Measurements from ENCODE around the gene KRT222.

The KRT222 gene

GRCh38 chr17:40614431-40615067 lies 50.4 kb downstream of the KRT222 start:
- no peak for TF ChIP-seq CTCF (IDR thresholded peaks at IDR 0.05; ENCODE audit: low read depth, low read length)
- in situ Hi-C loops (cut with HindIII; ENCODE audit: low sequenced_read_pairs) = no loop called here
- no peak for DNase-seq (ENCODE audit: low read depth, low spot score)
- H3K4me3 ChIP-seq (ENCODE audit: low read depth, low read length) = no peak overlapping the region

GRCh38 chr17:40613467-40614154 lies 51.4 kb downstream of the KRT222 start:
- H3K4me3 ChIP-seq (ENCODE audit: low read depth, low read length) = no peak overlapping the region
- TF ChIP-seq CTCF (IDR thresholded peaks at IDR 0.05; ENCODE audit: low read depth, low read length) = no peak
- no peak for DNase-seq (ENCODE audit: low read depth, low spot score)
- in situ Hi-C loops (cut with HindIII; ENCODE audit: low sequenced_read_pairs) = no loop called here

DNA sequence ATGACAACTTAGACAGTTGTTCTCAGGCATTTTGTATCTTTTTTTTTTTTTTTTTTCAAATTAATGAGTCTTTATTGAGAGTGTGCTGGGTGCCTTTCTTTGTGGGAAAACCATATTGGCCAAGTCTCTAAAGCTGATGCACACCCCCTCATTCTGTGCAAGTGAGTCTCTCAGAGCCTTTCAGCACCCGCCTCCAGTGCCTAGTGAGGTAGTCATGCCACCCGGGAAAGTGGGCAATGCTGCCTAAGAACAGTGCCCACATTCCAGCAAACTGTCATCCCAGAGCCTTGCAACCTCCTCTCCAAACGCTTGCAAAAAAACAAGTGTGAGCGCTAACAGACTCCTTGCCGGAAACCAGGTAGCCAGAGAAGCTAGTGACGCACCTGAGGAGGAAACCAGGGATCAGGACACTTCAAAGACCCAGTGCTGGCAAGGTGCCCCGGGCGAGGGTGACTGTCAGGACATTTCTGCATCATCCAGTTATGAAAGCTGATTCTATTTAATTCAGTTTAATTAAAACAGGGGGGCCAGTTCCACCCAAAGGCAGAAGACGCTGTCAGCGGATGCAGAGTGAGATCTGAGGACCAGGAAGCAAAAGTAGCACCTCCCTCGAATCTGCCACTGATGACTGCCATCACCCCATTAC lies 52.3 kb downstream of the KRT222 start:
- no peak for DNase-seq (ENCODE audit: low read depth, low spot score)
- H3K4me3 ChIP-seq (ENCODE audit: low read depth, low read length) = no peak overlapping the region
- TF ChIP-seq CTCF (IDR thresholded peaks at IDR 0.05; ENCODE audit: low read depth, low read length) = no peak
- in situ Hi-C loops (cut with HindIII; ENCODE audit: low sequenced_read_pairs) = no loop called here

- in situ Hi-C loops (cut with HindIII; ENCODE audit: low sequenced_read_pairs) = no loop called here
- no peak overlapping the region for H3K4me3 ChIP-seq (ENCODE audit: low read depth, low read length)
- no peak for DNase-seq (ENCODE audit: low read depth, low spot score)
- TF ChIP-seq CTCF (IDR thresholded peaks at IDR 0.05; ENCODE audit: low read depth, low read length) = no peak
These were observed 53.0 kb downstream of the KRT222 start for GRCh38 chr17:40611840-40612474.

- H3K4me3 ChIP-seq (ENCODE audit: low read depth, low read length) = no peak overlapping the region
- no peak for TF ChIP-seq CTCF (IDR thresholded peaks at IDR 0.05; ENCODE audit: low read depth, low read length)
- no peak for DNase-seq (ENCODE audit: low read depth, low spot score)
- in situ Hi-C loops (cut with HindIII; ENCODE audit: low sequenced_read_pairs) = no loop called here
These were observed 54.6 kb downstream of the KRT222 start for GRCh38 chr17:40610359-40610758.

DNA sequence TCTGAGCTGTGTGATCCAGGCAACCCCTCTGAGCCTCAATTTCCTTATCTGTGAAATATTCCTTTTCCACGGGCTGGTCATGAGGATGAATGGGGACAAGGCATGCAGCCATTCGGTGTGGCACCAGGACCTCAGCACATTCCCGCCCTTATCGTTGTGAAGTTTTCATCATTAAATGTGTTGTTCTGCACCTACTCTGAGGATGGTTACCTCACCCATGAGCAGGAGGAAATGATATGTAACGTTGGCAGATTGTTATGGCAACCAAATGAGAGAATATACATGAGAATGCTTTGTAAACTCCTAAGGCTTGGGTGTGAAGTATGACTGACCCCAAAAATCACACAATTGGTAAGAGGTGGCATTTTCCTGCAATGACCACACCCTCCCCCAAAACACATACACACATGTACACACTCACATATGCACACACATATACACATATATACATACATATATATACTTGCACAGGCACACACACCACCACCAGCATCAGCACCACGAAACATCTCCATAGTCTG lies 56.9 kb downstream of the KRT222 start:
- no peak overlapping the region for H3K4me3 ChIP-seq (ENCODE audit: low read depth, low read length)
- in situ Hi-C loops (cut with HindIII; ENCODE audit: low sequenced_read_pairs) = no loop called here

More for the DNA sequence above, 56.9 kb downstream of the KRT222 start:
- DNase-seq (ENCODE audit: low read depth, low spot score) = no peak
- TF ChIP-seq CTCF (IDR thresholded peaks at IDR 0.05; ENCODE audit: low read depth, low read length) = no peak

Data from astrocyte of the spinal cord (primary cell).